WERI-Rb-1 (cell line): ENCODE results near the gene AKT2.

Experiments
- DNase-seq: peaks from one replicate; pipeline ENCODE4 v3.0.0-alpha.2; 2020
- H3K27ac ChIP-seq: fragments of 250-450 bp; sonication (Bioruptor Pico); 2 replicates; pipeline ENCODE4 v1.5.1; 2020; ENCODE audit warnings: mild to moderate bottlenecking, moderate library complexity
- H3K27me3 ChIP-seq: fragments of 250-450 bp; sonication (Bioruptor Pico); 2 replicates; pipeline ENCODE4 v1.5.1; 2021; ENCODE audit warnings: mild to moderate bottlenecking, low read depth, moderate library complexity; ENCODE audit not compliant: insufficient read depth, severe bottlenecking
- H3K36me3 ChIP-seq: fragments of 250-450 bp; sonication (Bioruptor Pico); 2 replicates; pipeline ENCODE4 v1.5.1; 2020; ENCODE audit warnings: mild to moderate bottlenecking, moderate library complexity
- H3K4me3 ChIP-seq: 2 replicates; pipeline ENCODE4 v1.5.1; 2011; ENCODE audit warnings: low read depth, mild to moderate bottlenecking, control low read depth, low read length
- H3K9me3 ChIP-seq: fragments of 250-450 bp; sonication (Bioruptor Pico); 2 replicates; pipeline ENCODE4 v1.5.1; 2021; ENCODE audit warnings: mild to moderate bottlenecking, moderate library complexity; ENCODE audit not compliant: severe bottlenecking
- CTCF ChIP-seq: IDR thresholded peaks from 2 replicates; pipeline ENCODE4 v1.5.1; 2011; ENCODE audit warnings: low read depth, mild to moderate bottlenecking, control low read depth, inconsistent platforms, low read length

The AKT2 gene

GRCh38 chr19:40322951-40323615 lies 37.9 kb upstream of the AKT2 start:
- H3K27me3 ChIP-seq = no peaks in the 10 kb centered on the region
- peaks cover 70% of the 10 kb centered on the region for H3K36me3 ChIP-seq
- no peak for TF ChIP-seq CTCF
- no peaks in the 10 kb centered on the region for H3K9me3 ChIP-seq
- H3K27ac ChIP-seq = no peak overlapping the region
- no peak for DNase-seq
- H3K4me3 ChIP-seq = no peak overlapping the region

GRCh38 chr19:40322271-40322610 lies 37.1 kb upstream of the AKT2 start:
- Histone ChIP-seq H3K27me3 (no peaks in the 10 kb centered on the region), H3K36me3 (peaks cover 62% of the 10 kb centered on the region), H3K9me3 (no peaks in the 10 kb centered on the region), H3K27ac (no peak overlapping the region), H3K4me3 (no peak overlapping the region)
- DNase-seq = no peak
- TF ChIP-seq CTCF = no peak

- H3K36me3 ChIP-seq = peaks cover 61% of the 10 kb centered on the region
Measured at GRCh38 chr19:40321566-40322270, 36.6 kb upstream of the AKT2 start.

GRCh38 chr19:40321076-40321475 lies 35.9 kb upstream of the AKT2 start:
- DNase-seq = no peak
- Histone ChIP-seq H3K36me3 (peaks cover 57% of the 10 kb centered on the region), H3K4me3 (no peak overlapping the region), H3K27me3 (no peaks in the 10 kb centered on the region), H3K27ac (no peak overlapping the region), H3K9me3 (no peaks in the 10 kb centered on the region)
- no peak for TF ChIP-seq CTCF

More at GRCh38 chr19:40321566-40322270, 36.6 kb upstream of the AKT2 start:
- DNase-seq = no peak
- Histone ChIP-seq H3K9me3 (no peaks in the 10 kb centered on the region), H3K27me3 (no peaks in the 10 kb centered on the region), H3K27ac (no peak overlapping the region), H3K4me3 (no peak overlapping the region)
- TF ChIP-seq CTCF = no peak

GRCh38 chr19:40320558-40320935 lies 35.4 kb upstream of the AKT2 start:
- H3K36me3 ChIP-seq = peaks cover 51% of the 10 kb centered on the region
- no peaks in the 10 kb centered on the region for H3K27me3 ChIP-seq
- no peak for TF ChIP-seq CTCF

More at GRCh38 chr19:40320558-40320935, 35.4 kb upstream of the AKT2 start:
- DNase-seq = no peak
- Histone ChIP-seq H3K4me3 (no peak overlapping the region), H3K27ac (no peak overlapping the region), H3K9me3 (no peaks in the 10 kb centered on the region)
